Measurements from ENCODE around the gene ZCCHC2. TPM values are rescaled to one million over a fixed set of nuclear protein-coding genes. Genes with fewer than 3 reads are reported as not detected.
A peak's percentile ranks its signal among the peaks of the same experiment; 100 is the strongest.

The ZCCHC2 gene
- total RNA-seq, 6 experiments from 2014 or later: 18.9 to 26.6 (median 23.5) TPM

- TF ChIP-seq POLR2A (IDR thresholded peaks at IDR 0.05) (no peak), CTCF (IDR thresholded peaks at IDR 0.05) (no peak)
- intact Hi-C loops (cut with DNase I): loop anchor here in 1 of 2 donors (10.0 kb wide), 1 partner anchor 398 kb away; no protein-coding TSS in a partner anchor
- no peaks in the 10 kb centered on the region for H3K9me3 ChIP-seq
- H3K36me3 ChIP-seq: peaks cover 0 to 3% (median under 1%) of the 10 kb centered on the region in 4 donors
- H3K4me3 ChIP-seq: no peak overlapping the region
- H3K27ac ChIP-seq: no peak overlapping the region
- 82% methylated on average over 12 of the region's 19 CpGs for WGBS (ENCODE audit: insufficient coverage, low coverage, low lambda C conversion rate, missing lambda C conversion rate)
- no peak for ATAC-seq
- peaks cover 0 to 10% (median 3%) of the 10 kb centered on the region in 4 donors for H3K4me1 ChIP-seq
- no peak for DNase-seq
- H3K27me3 ChIP-seq: no peaks in the 10 kb centered on the region
Observed at GRCh38 chr18:62586781-62587487, 64.1 kb downstream of the ZCCHC2 start.

DNA sequence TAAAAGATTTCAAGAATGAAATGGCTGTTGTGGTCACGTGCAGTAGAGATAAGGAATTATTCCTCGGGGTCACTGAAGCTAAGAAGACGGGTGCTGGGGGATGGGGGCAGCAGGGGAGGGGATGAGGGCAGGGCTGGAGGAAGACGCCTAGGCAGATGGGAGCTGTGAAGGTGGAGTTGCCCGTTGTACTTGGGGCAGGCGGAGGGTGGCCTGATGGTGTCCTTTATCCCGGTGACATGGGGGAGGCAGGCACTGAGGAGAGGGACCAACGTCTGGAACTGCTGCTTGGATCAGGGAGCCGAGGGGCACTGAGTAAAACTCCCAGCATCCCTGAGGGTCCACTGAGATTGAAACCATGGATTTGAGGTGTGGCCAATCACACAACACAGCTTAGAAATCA lies 64.9 kb downstream of the ZCCHC2 start:
- WGBS (ENCODE audit: insufficient coverage, low coverage, low lambda C conversion rate, missing lambda C conversion rate): 43% methylated on average over 7 of the region's 9 CpGs
- Histone ChIP-seq H3K27me3 (no peaks in the 10 kb centered on the region), H3K4me1 (peaks cover 0 to 10% (median 3%) of the 10 kb centered on the region in 4 donors), H3K4me3 (no peak overlapping the region), H3K27ac (no peak overlapping the region), H3K9me3 (no peaks in the 10 kb centered on the region), H3K36me3 (peaks cover 0 to 3% (median under 1%) of the 10 kb centered on the region in 4 donors)
- no peak for TF ChIP-seq POLR2A (IDR thresholded peaks at IDR 0.05)
- no peak for TF ChIP-seq CTCF (IDR thresholded peaks at IDR 0.05)
- intact Hi-C loops (cut with DNase I): loop anchor here in 1 of 2 donors (10.0 kb wide), 1 partner anchor 397 kb away; no protein-coding TSS in a partner anchor
- ATAC-seq: no peak
- no peak for DNase-seq

DNA sequence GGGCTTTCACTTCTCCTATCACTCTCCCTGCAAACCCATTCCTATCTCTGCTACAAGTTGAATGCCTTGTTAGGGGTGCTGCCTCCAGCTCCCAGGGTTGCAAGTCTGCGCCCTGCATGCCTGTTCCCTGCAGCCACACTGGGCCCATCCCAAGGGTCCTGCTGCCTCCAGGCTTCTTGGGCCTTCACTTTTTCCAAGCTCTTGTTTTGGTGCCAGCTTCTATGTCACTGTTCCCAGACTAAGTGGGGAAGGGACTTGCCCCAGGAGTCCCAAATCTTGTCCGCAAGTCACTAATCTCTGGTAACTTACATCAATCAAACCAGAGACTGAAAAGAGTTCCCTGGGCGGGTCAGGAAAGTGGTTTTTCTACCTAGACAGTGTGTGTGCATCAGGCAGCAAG lies 65.4 kb downstream of the ZCCHC2 start:
- H3K4me3 ChIP-seq: no peak overlapping the region
- DNase-seq: no peak
- WGBS (ENCODE audit: insufficient coverage, low coverage, low lambda C conversion rate, missing lambda C conversion rate): 50% methylated on average over 2 of the region's 3 CpGs
- H3K36me3 ChIP-seq: peaks cover 0 to 3% (median under 1%) of the 10 kb centered on the region in 4 donors
- no peak for ATAC-seq
- H3K4me1 ChIP-seq: peaks cover 0 to 10% (median 3%) of the 10 kb centered on the region in 4 donors
- no peaks in the 10 kb centered on the region for H3K9me3 ChIP-seq
- intact Hi-C loops (cut with DNase I): loop anchor here in 1 of 2 donors (10.0 kb wide), 1 partner anchor 397 kb away; no protein-coding TSS in a partner anchor
- TF ChIP-seq POLR2A (IDR thresholded peaks at IDR 0.05) (no peak), CTCF (IDR thresholded peaks at IDR 0.05) (no peak)
- no peak overlapping the region for H3K27ac ChIP-seq
- H3K27me3 ChIP-seq: no peaks in the 10 kb centered on the region

DNA sequence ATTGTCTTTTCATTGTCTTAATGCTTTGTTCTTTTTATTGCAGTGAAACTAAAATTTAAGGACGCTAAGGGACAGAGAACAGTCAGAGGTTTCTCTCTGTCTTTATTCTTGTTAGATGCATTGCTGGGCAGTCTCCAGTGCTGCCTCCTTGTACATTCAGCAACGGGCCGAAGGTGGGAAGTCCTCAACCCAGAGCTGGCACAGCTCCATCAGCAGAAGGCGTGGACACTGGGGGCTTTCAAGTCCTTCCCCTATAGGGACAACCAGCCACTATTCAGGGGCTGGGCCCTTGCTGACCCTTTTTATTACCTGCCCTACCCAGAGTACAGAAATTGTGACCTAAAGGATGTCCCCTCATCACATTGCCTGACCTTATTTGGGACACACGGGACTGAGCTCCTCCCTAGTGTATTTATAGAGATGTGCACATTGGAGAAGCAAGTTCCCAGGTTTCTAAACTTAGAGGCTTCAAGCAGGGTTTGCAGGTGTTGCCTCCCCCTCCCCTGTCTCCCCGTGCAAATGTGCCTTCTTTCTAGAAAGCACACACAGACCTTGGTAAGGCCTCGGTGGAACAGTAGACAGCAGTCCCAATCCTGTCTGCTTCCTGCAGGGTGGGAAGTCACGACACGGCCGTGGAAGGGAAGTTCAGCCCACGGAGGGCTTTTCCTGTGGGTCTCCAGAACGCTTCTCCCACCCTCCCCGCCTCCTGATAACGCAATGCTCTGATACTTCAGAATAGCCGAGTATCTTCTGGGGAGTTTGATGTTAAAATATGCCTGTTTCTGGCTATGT lies 68.2 kb downstream of the ZCCHC2 start:
- Histone ChIP-seq H3K27ac (no peak overlapping the region), H3K27me3 (peaks cover 0 to 7% of the 10 kb centered on the region in 2 donors), H3K36me3 (no peaks in the 10 kb centered on the region), H3K4me1 (peaks cover 0 to 4% (median under 1%) of the 10 kb centered on the region in 4 donors), H3K4me3 (no peak overlapping the region), H3K9me3 (no peaks in the 10 kb centered on the region)
- intact Hi-C loops (cut with DNase I): no loop called here
- 53% methylated on average over 6 of the region's 15 CpGs for WGBS (ENCODE audit: insufficient coverage, low coverage, low lambda C conversion rate, missing lambda C conversion rate)
- no peak for TF ChIP-seq CTCF (IDR thresholded peaks at IDR 0.05)
- no peak for TF ChIP-seq POLR2A (IDR thresholded peaks at IDR 0.05)
- ATAC-seq: peak in 1 of 4 donors; percentile 7
- no peak for DNase-seq

Data from right lobe of liver (tissue), 6 donors.